A673 (cell line): ENCODE data around the gene NME2. TPM values are rescaled to one million over a fixed set of nuclear protein-coding genes. Genes with fewer than 3 reads are reported as not detected.
A peak's percentile ranks its signal among the peaks of the same experiment; 100 is the strongest.

ENCODE experiments used
- BruUV-seq: library from RNA; stranded (reverse); fragments of 400-500 nt; replicated peaks from 2 replicates; lab custom pipeline; 2021; lab: Mats Ljungman, UMichigan
- CTCF ChIA-PET: fragments of 300-600 bp; sonication (Branson Sonifier 250); formaldehyde crosslinking; loops from one replicate; lab custom pipeline; 2022; ENCODE audit warnings: antibody characterized with exemption; lab: Charles Lee
- POLR2A ChIA-PET: fragments of 300-600 bp; sonication (Branson Sonifier 250); formaldehyde crosslinking; loops from one replicate; lab custom pipeline; 2022; ENCODE audit warnings: antibody characterized with exemption; ENCODE audit not compliant: low non-redundant PET; lab: Charles Lee
- DNase-seq: peaks from one replicate; pipeline ENCODE4 v3.0.0-alpha.2; 2015; ENCODE audit warnings: low spot score
- H3K27ac ChIP-seq: fragments of 200-600 bp; sonication (generic); 2 replicates; pipeline ENCODE4 v1.5.1; 2016; ENCODE audit warnings: mixed run types, low read depth, mild to moderate bottlenecking, mixed read lengths, antibody characterized with exemption, low read length; ENCODE audit not compliant: poor library complexity, severe bottlenecking
- H3K27me3 ChIP-seq: fragments of 200-600 bp; sonication (generic); replicated peaks from 2 replicates; pipeline ENCODE4 v1.6.1; 2017; ENCODE audit warnings: mixed run types, low read depth, mild to moderate bottlenecking, mixed read lengths, antibody characterized with exemption, low read length; ENCODE audit not compliant: insufficient read depth, poor library complexity
- H3K36me3 ChIP-seq: fragments of 200-600 bp; sonication (generic); 2 replicates; pipeline ENCODE4 v1.6.1; 2016; ENCODE audit warnings: mixed run types, mild to moderate bottlenecking, mixed read lengths, antibody characterized with exemption, low read length; ENCODE audit not compliant: insufficient read depth, poor library complexity, severe bottlenecking
- H3K4me1 ChIP-seq: fragments of 200-600 bp; sonication (generic); 2 replicates; pipeline ENCODE4 v1.6.1; 2017; ENCODE audit warnings: mixed run types, mild to moderate bottlenecking, mixed read lengths, antibody characterized with exemption, low read length; ENCODE audit not compliant: insufficient read depth, poor library complexity, severe bottlenecking
- H3K4me3 ChIP-seq: fragments of 200-600 bp; sonication (generic); 2 replicates; pipeline ENCODE4 v1.5.1; 2016; ENCODE audit warnings: low read depth, mixed run types, mild to moderate bottlenecking, mixed read lengths, low read length; ENCODE audit not compliant: poor library complexity, severe bottlenecking
- H3K9me3 ChIP-seq: fragments of 200-600 bp; sonication (generic); 2 replicates; pipeline ENCODE4 v1.6.1; 2016; ENCODE audit warnings: mixed run types, low read depth, mild to moderate bottlenecking, mixed read lengths, antibody characterized with exemption, low read length; ENCODE audit not compliant: poor library complexity, severe bottlenecking
- CTCF ChIP-seq: fragments of 300-800, 200-600 bp; sonication (generic); conservative IDR thresholded peaks from 2 replicates; pipeline ENCODE4 v1.5.1; 2017; ENCODE audit warnings: low read depth, mild to moderate bottlenecking, antibody characterized with exemption, low read length, moderate library complexity, mixed read lengths
- EZH2 ChIP-seq: fragments of 200-600 bp; sonication (generic); IDR thresholded peaks from 2 replicates; pipeline ENCODE4 v1.6.1; 2017; ENCODE audit warnings: borderline replicate concordance, low read depth, mild to moderate bottlenecking, mixed read lengths, antibody characterized with exemption, low read length; ENCODE audit not compliant: poor library complexity, severe bottlenecking
- intact Hi-C: fragments of 100-400 bp; cut with micrococcal nuclease; formaldehyde crosslinking; loops from one replicate; pipeline ENCODE4 v1.10.0; 2022; ENCODE audit not compliant: unreplicated experiment
- total RNA-seq: library from RNA; stranded (reverse); gene quantifications from 2 replicates; pipeline ENCODE4 v1.2.3, GENCODE V29; 2021

The NME2 gene
- total RNA-seq, 1 experiment from 2014 or later, result 776 TPM

- H3K36me3 ChIP-seq, result peaks cover 47% of the 10 kb centered on the region
- ChIA-PET POLR2A (no interaction called here), CTCF (no interaction called here)
- no peak overlapping the region for H3K27ac ChIP-seq
- H3K27me3 ChIP-seq, result no peaks in the 10 kb centered on the region
- intact Hi-C loops, result loop anchor here (10.0 kb wide), 2 partner anchors 371 to 441 kb away; partner anchors contain the start of gene LUC7L3
- H3K9me3 ChIP-seq, result no peaks in the 10 kb centered on the region
- DNase-seq, result no peak
- peak overlapping the region; percentile 62 for H3K4me3 ChIP-seq
- no TSS peak for BruUV-seq
- no peak for TF ChIP-seq EZH2
- no peak for TF ChIP-seq CTCF
- peaks cover 16% of the 10 kb centered on the region for H3K4me1 ChIP-seq
Measured at GRCh38 chr17:51155416-51155815, 10.8 kb upstream of the NME2 start.

GRCh38 chr17:51159604-51160003, 6.6 kb upstream of the NME2 start:
- no peaks in the 10 kb centered on the region for H3K27me3 ChIP-seq
- ChIA-PET CTCF (interaction anchor here (0.6 kb wide), 1 partner anchor 22 kb away, joined by 3 read pairs; no protein-coding TSS in a partner anchor), POLR2A (no interaction called here)
- no peaks in the 10 kb centered on the region for H3K9me3 ChIP-seq
- TF ChIP-seq EZH2 (no peak), CTCF (no peak)
- peaks cover 8% of the 10 kb centered on the region for H3K4me1 ChIP-seq
- H3K4me3 ChIP-seq, result no peak overlapping the region
- intact Hi-C loops, result loop anchor here (10.0 kb wide), 2 partner anchors 375 to 445 kb away; partner anchors contain the start of gene LUC7L3
- BruUV-seq, result no TSS peak
- H3K36me3 ChIP-seq, result peaks cover 74% of the 10 kb centered on the region
- H3K27ac ChIP-seq, result no peak overlapping the region
- no peak for DNase-seq

GRCh38 chr17:51161541-51161940, 4.7 kb upstream of the NME2 start:
- no TSS peak for BruUV-seq
- TF ChIP-seq CTCF, result no peak
- TF ChIP-seq EZH2, result no peak
- POLR2A ChIA-PET, result no interaction called here
- intact Hi-C loops, result no loop called here
- H3K36me3 ChIP-seq, result peaks cover 65% of the 10 kb centered on the region
- H3K4me1 ChIP-seq, result peaks cover 6% of the 10 kb centered on the region
- no peak for DNase-seq
- CTCF ChIA-PET, result no interaction called here
- H3K4me3 ChIP-seq, result no peak overlapping the region
- H3K27ac ChIP-seq, result no peak overlapping the region
- no peaks in the 10 kb centered on the region for H3K27me3 ChIP-seq
- H3K9me3 ChIP-seq, result no peaks in the 10 kb centered on the region
